SK-N-SH treated with all-trans-retinoic acid at 6 μM for 48 hours (cell line): ENCODE results near the gene MUC22.

Experiments used
- ATAC-seq: fragments of 200-7000 bp; cut with Tn5 transposase; 3 replicates; pipeline ENCODE4 v1.9.1; 2020; ENCODE audit warnings: mild to moderate bottlenecking, moderate library complexity
- ARNTL ChIP-seq: fragments of 450-650 bp; formaldehyde crosslinking; IDR thresholded peaks from 2 replicates; pipeline ENCODE4 v1.5.0; 2020; ENCODE audit warnings: low read depth, mild to moderate bottlenecking, moderate library complexity, borderline replicate concordance
- BACH2 ChIP-seq: fragments of 250-450 bp; sonication (Bioruptor Pico); IDR thresholded peaks from 2 replicates; pipeline ENCODE4 v1.9.0; 2021; ENCODE audit warnings: mild to moderate bottlenecking, borderline replicate concordance
- CSDC2 ChIP-seq: fragments of 250-450 bp; sonication (Bioruptor Pico); IDR thresholded peaks from 2 replicates; pipeline ENCODE4 v1.5.0; 2020; ENCODE audit warnings: mild to moderate bottlenecking, moderate library complexity
- ESRRG ChIP-seq: fragments of 250-450 bp; sonication (Bioruptor Pico); IDR thresholded peaks from 2 replicates; pipeline ENCODE4 v1.6.1; 2021; ENCODE audit warnings: mild to moderate bottlenecking
- GLIS3 ChIP-seq: fragments of 250-450 bp; sonication (Bioruptor Pico); IDR thresholded peaks from 2 replicates; pipeline ENCODE4 v1.5.0; 2020; ENCODE audit warnings: mild to moderate bottlenecking, moderate library complexity
- ISL1 ChIP-seq: fragments of 250-450 bp; sonication (Bioruptor Pico); IDR thresholded peaks from 2 replicates; pipeline ENCODE4 v2.1.2; 2022; ENCODE audit warnings: mild to moderate bottlenecking, moderate library complexity
- OSR1 ChIP-seq: fragments of 250-450 bp; sonication (Bioruptor Pico); IDR thresholded peaks from 2 replicates; pipeline ENCODE4 v1.8.0; 2022; ENCODE audit warnings: moderate library complexity, mild to moderate bottlenecking, inconsistent platforms
- PPARA ChIP-seq: fragments of 250-450 bp; sonication (Bioruptor Pico); IDR thresholded peaks from 2 replicates; pipeline ENCODE4 v1.5.0; 2020; ENCODE audit warnings: mild to moderate bottlenecking, borderline replicate concordance
- RARB ChIP-seq: fragments of 250-450 bp; sonication (Bioruptor Pico); IDR thresholded peaks from 2 replicates; pipeline ENCODE4 v1.8.0; 2021; ENCODE audit warnings: mild to moderate bottlenecking, moderate library complexity
- SNAI2 ChIP-seq: fragments of 250-450 bp; sonication (Bioruptor Pico); IDR thresholded peaks from 2 replicates; pipeline ENCODE4 v1.5.0; 2020; ENCODE audit warnings: mild to moderate bottlenecking, moderate library complexity
- TOX ChIP-seq: fragments of 250-450 bp; sonication (Bioruptor Pico); IDR thresholded peaks from 2 replicates; pipeline ENCODE4 v1.8.0; 2021; ENCODE audit warnings: mild to moderate bottlenecking, moderate library complexity, borderline replicate concordance
- ZC3H10 ChIP-seq: fragments of 250-450 bp; sonication (Bioruptor Pico); IDR thresholded peaks from 2 replicates; pipeline ENCODE4 v1.5.1; 2021; ENCODE audit warnings: mild to moderate bottlenecking, moderate library complexity
- ZFP3 ChIP-seq: fragments of 250-450 bp; sonication (Bioruptor Pico); IDR thresholded peaks from 2 replicates; pipeline ENCODE4 v1.5.0; 2020; ENCODE audit warnings: mild to moderate bottlenecking, moderate library complexity
- ZFP30 ChIP-seq: fragments of 450-650 bp; formaldehyde crosslinking; IDR thresholded peaks from 2 replicates; pipeline ENCODE4 v1.5.0; 2022; ENCODE audit warnings: mild to moderate bottlenecking, moderate library complexity
- ZNF565 ChIP-seq: fragments of 450-650 bp; formaldehyde crosslinking; conservative IDR thresholded peaks from 2 replicates; pipeline ENCODE4 v1.5.0; 2020; ENCODE audit warnings: low read depth, mild to moderate bottlenecking, moderate library complexity
- ZNF8 ChIP-seq: fragments of 450-650 bp; formaldehyde crosslinking; IDR thresholded peaks from 2 replicates; pipeline ENCODE4 v1.5.0; 2020; ENCODE audit warnings: mild to moderate bottlenecking, moderate library complexity
- TF ChIP-seq, protein P1 (sequence below): fragments of 250-450 bp; sonication (Bioruptor Pico); IDR thresholded peaks from 2 replicates; pipeline ENCODE4 v1.5.1; 2021; ENCODE audit warnings: mild to moderate bottlenecking, moderate library complexity
- TF ChIP-seq, protein P2 (sequence below): fragments of 250-450 bp; sonication (Bioruptor Pico); IDR thresholded peaks from 2 replicates; pipeline ENCODE4 v1.5.1; 2020; ENCODE audit warnings: low read depth, mild to moderate bottlenecking, moderate library complexity
- TF ChIP-seq, protein P3 (sequence below): fragments of 250-450 bp; sonication (Bioruptor Pico); IDR thresholded peaks from 2 replicates; pipeline ENCODE4 v1.8.0; 2021; ENCODE audit warnings: low read depth, mild to moderate bottlenecking, moderate library complexity, borderline replicate concordance

The MUC22 gene

DNA sequence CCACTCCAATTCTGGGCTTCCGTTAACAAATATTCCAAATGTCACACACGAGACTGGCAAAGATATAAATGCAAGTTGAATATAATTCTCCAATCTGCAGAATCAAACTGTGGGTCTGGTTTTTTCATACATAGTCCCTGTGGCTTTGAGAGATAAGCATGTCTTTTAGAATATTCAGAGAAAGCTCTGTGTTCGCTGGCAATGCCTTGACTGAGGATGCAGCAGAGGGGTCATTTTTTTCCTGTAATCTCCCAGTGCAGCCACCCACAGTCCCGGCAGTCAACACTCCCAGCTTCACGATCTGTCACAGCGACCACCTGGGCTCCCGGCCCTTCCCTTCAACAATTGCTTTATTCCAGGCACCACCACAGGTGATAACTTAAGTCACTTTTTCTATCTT is 30.5 kb downstream of the MUC22 start (continued):
- no peak for TF ChIP-seq RARB (CRISPR knock-in tag)
- TF ChIP-seq, protein P1, sequence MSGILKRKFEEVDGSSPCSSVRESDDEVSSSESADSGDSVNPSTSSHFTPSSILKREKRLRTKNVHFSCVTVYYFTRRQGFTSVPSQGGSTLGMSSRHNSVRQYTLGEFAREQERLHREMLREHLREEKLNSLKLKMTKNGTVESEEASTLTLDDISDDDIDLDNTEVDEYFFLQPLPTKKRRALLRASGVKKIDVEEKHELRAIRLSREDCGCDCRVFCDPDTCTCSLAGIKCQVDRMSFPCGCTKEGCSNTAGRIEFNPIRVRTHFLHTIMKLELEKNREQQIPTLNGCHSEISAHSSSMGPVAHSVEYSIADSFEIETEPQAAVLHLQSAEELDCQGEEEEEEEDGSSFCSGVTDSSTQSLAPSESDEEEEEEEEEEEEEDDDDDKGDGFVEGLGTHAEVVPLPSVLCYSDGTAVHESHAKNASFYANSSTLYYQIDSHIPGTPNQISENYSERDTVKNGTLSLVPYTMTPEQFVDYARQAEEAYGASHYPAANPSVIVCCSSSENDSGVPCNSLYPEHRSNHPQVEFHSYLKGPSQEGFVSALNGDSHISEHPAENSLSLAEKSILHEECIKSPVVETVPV (CRISPR knock-in tag): no peak
- TF ChIP-seq, protein P2, sequence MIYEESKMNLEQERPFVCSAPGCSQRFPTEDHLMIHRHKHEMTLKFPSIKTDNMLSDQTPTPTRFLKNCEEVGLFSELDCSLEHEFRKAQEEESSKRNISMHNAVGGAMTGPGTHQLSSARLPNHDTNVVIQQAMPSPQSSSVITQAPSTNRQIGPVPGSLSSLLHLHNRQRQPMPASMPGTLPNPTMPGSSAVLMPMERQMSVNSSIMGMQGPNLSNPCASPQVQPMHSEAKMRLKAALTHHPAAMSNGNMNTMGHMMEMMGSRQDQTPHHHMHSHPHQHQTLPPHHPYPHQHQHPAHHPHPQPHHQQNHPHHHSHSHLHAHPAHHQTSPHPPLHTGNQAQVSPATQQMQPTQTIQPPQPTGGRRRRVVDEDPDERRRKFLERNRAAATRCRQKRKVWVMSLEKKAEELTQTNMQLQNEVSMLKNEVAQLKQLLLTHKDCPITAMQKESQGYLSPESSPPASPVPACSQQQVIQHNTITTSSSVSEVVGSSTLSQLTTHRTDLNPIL: no peak
- no peak for TF ChIP-seq SNAI2 (CRISPR knock-in tag)
- no peak for TF ChIP-seq ZFP30 (CRISPR knock-in tag)

DNA sequence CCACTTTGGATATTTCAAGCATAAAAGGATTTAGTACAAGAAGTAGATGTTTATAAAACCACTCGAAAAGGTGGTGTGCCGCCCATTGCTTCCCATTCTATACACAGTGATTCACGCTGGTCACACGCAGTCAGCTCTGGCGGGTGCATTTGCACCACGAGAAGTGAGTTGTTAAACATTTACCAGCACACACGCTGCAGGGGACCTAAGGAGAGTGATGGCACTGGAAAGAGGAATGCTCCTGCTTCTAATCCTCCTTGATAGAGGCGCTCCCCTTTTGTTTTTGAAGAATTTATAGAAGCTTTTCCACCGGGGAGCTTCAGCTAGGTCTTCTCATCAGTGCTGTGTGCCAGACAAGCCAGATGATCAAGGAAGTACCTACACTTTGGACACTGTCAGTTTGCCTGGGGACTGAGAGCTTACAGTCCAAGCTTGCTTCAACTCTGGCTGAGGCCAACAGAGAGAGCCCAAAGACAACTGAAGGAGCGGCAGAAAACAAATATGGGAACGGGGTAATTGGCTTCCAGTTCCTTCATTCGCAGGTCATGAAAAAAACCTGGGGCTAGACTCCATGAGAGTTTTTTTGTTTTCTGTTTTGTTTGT is 31.2 kb downstream of the MUC22 start:
- ATAC-seq: no peak
- TF ChIP-seq ISL1 (CRISPR knock-in tag): no peak
- no peak for TF ChIP-seq ZC3H10 (CRISPR knock-in tag)
- no peak for TF ChIP-seq BACH2
- no peak for TF ChIP-seq GLIS3 (CRISPR knock-in tag)
- TF ChIP-seq OSR1 (CRISPR knock-in tag): no peak
- TF ChIP-seq, protein P3, sequence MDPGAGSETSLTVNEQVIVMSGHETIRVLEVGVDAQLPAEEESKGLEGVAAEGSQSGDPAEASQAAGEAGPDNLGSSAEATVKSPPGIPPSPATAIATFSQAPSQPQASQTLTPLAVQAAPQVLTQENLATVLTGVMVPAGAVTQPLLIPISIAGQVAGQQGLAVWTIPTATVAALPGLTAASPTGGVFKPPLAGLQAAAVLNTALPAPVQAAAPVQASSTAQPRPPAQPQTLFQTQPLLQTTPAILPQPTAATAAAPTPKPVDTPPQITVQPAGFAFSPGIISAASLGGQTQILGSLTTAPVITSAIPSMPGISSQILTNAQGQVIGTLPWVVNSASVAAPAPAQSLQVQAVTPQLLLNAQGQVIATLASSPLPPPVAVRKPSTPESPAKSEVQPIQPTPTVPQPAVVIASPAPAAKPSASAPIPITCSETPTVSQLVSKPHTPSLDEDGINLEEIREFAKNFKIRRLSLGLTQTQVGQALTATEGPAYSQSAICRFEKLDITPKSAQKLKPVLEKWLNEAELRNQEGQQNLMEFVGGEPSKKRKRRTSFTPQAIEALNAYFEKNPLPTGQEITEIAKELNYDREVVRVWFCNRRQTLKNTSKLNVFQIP (CRISPR knock-in tag): no peak
- TF ChIP-seq, protein P2: no peak
- TF ChIP-seq PPARA (CRISPR knock-in tag): no peak
- TF ChIP-seq, protein P1 (CRISPR knock-in tag): no peak
- TF ChIP-seq ARNTL (CRISPR knock-in tag): no peak
- TF ChIP-seq ZNF8 (CRISPR knock-in tag): no peak
- no peak for TF ChIP-seq SNAI2 (CRISPR knock-in tag)
- TF ChIP-seq CSDC2 (CRISPR knock-in tag): no peak
- TF ChIP-seq ZNF565: no peak

DNA sequence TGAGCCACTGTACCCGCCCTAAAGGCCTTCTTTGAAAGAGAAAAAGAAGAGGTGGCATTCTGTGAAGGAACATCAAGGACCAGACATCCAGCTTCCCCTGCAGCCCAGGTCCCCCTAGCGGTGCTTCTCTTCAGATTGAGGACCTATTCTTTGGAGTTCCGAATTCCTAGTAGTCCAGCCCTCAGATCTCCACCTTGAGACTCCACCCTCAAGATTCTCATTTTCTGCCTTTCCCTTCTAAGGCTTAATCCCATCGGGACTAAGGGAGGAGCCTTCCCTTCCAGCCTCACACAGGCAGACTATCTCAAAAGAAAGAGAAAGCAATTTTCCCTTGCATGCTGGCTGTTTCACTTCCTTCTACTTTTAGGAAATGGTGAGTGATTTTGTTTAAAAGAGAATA is 32.5 kb downstream of the MUC22 start:
- TF ChIP-seq, protein P3 (CRISPR knock-in tag): no peak
- no peak for TF ChIP-seq CSDC2 (CRISPR knock-in tag)
- no peak for TF ChIP-seq ESRRG (CRISPR knock-in tag)
- TF ChIP-seq TOX: no peak
- TF ChIP-seq, all 23 proteins: peak for 0
- ATAC-seq: peak; percentile 93

DNA sequence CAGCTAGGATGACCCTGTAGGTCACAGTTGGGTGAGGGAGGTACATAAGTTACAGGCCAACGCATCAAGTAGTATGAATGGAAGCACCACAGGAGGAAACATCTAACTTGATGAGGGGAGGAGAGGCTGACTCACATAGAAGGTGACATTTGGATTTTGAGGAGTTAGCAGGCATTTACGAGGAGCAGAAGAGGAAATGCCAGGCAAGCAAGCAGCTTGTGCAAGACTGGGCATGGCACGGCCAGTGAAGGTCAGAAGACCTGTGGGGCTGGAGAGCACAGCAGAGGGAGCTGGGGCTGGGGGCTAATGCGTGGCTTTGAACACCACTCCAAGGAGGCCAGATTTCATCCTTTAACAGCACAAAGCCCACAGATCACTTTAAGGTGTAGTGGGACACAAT is 37.8 kb downstream of the MUC22 start:
- TF ChIP-seq OSR1 (CRISPR knock-in tag): no peak
- TF ChIP-seq, protein P2: no peak
- no peak for TF ChIP-seq ZFP3
- TF ChIP-seq BACH2: no peak
- no peak for TF ChIP-seq ZNF8 (CRISPR knock-in tag)
- no peak for TF ChIP-seq CSDC2 (CRISPR knock-in tag)
- no peak for TF ChIP-seq ZNF565
- TF ChIP-seq PPARA (CRISPR knock-in tag): no peak
- TF ChIP-seq GLIS3 (CRISPR knock-in tag): no peak
- ATAC-seq: no peak
